Fibroblast of gingiva (primary cell): ENCODE data around the gene CCDC30.

ENCODE experiments used
- DNase-seq: peaks from one replicate; pipeline ENCODE4 v3.0.0-alpha.2; 2011; ENCODE audit warnings: low read depth

The CCDC30 gene

GRCh38 chr1:42462828-42463763 lies at the start of gene CCDC30:
TSS of gene CCDC30 (plus strand) at chr1:42463286. CDS start at chr1:42480552, 17,266 bp downstream.
- DNase-seq = peak; percentile 97

- DNase-seq = no peak
These were observed 48.3 kb upstream of the CCDC30 start for GRCh38 chr1:42414551-42415496.

GRCh38 chr1:42417166-42417565 lies 45.9 kb upstream of the CCDC30 start:
- no peak for DNase-seq

GRCh38 chr1:42418516-42418915 lies 44.6 kb upstream of the CCDC30 start:
- DNase-seq = no peak

GRCh38 chr1:42419126-42419821 lies 43.8 kb upstream of the CCDC30 start:
- no peak for DNase-seq

- DNase-seq = no peak
These were observed 43.0 kb upstream of the CCDC30 start for GRCh38 chr1:42420121-42420520.

GRCh38 chr1:42420911-42421585 lies 42.0 kb upstream of the CCDC30 start:
- DNase-seq = peak; percentile 56

- no peak for DNase-seq
These were observed 40.3 kb upstream of the CCDC30 start for GRCh38 chr1:42422737-42423136.

- DNase-seq = no peak
These were observed 39.4 kb upstream of the CCDC30 start for GRCh38 chr1:42423681-42424080.

- DNase-seq = no peak
These were observed 38.9 kb upstream of the CCDC30 start for GRCh38 chr1:42424201-42424600.

GRCh38 chr1:42427240-42427639 lies 35.8 kb upstream of the CCDC30 start:
- no peak for DNase-seq

- no peak for DNase-seq
These were observed 33.5 kb upstream of the CCDC30 start for GRCh38 chr1:42429603-42430002.

- no peak for DNase-seq
These were observed 32.6 kb upstream of the CCDC30 start for GRCh38 chr1:42430286-42431135.

GRCh38 chr1:42431514-42431913 lies 31.6 kb upstream of the CCDC30 start:
- no peak for DNase-seq

- DNase-seq = no peak
These were observed 30.4 kb upstream of the CCDC30 start for GRCh38 chr1:42432714-42433113.

GRCh38 chr1:42433369-42433768 lies 29.7 kb upstream of the CCDC30 start:
- no peak for DNase-seq

GRCh38 chr1:42434340-42434739 lies 28.7 kb upstream of the CCDC30 start:
- DNase-seq = no peak

GRCh38 chr1:42439940-42440339 lies 23.1 kb upstream of the CCDC30 start:
- peak; percentile 57 for DNase-seq

GRCh38 chr1:42442662-42443061 lies 20.4 kb upstream of the CCDC30 start:
- no peak for DNase-seq

- DNase-seq = no peak
These were observed 13.8 kb upstream of the CCDC30 start for GRCh38 chr1:42449256-42449655.

GRCh38 chr1:42450061-42450460 lies 13.0 kb upstream of the CCDC30 start:
- DNase-seq = no peak
